Transverse colon (tissue), 4 donors: ENCODE data around the gene YIPF6. TPM values are rescaled to one million over a fixed set of nuclear protein-coding genes. Genes with fewer than 3 reads are reported as not detected.

ENCODE experiments used
- DNase-seq: peaks from one replicate; pipeline ENCODE4 v3.0.0-alpha.2; 2019
- H3K27ac ChIP-seq, 4 donors: fragments of 200-600 bp; sonication (generic); 2 replicates each; pipeline ENCODE4 v1.5.1; 2016 to 2018; ENCODE audit warnings: inconsistent platforms in 4 of 4
- H3K27me3 ChIP-seq: fragments of 200-600 bp; sonication (generic); 2 replicates; pipeline ENCODE4 v1.5.1; 2017; ENCODE audit warnings: inconsistent platforms
- H3K36me3 ChIP-seq, 4 donors: fragments of 200-600 bp; sonication (generic); 2 replicates each; pipeline ENCODE4 v1.5.1; 2017 to 2019; ENCODE audit warnings: inconsistent platforms in 4 of 4
- H3K4me1 ChIP-seq, 4 donors: fragments of 200-600 bp; sonication (generic); 2 replicates each; pipeline ENCODE4 v1.5.1; 2017 to 2020; ENCODE audit warnings: inconsistent platforms in 4 of 4
- H3K4me3 ChIP-seq, 4 donors: fragments of 200-600 bp; sonication (generic); 1 replicate in 1 of 4; 2 replicates in 3 of 4; pipeline versions ENCODE4 v1.5.1 to v1.6.1; 2017 to 2019; ENCODE audit warnings: inconsistent platforms in 4 of 4
- H3K9me3 ChIP-seq, 2 donors: fragments of 200-600 bp; sonication (generic); 2 replicates each; pipeline ENCODE4 v1.5.1; 2017 to 2019; ENCODE audit warnings: inconsistent platforms in 2 of 2
- CTCF ChIP-seq, 5 experiments: fragments of 200-600 bp in 3 of 5; fragments of 450-650 bp in 2 of 5; sonication (generic) in 3 of 5; IDR thresholded peaks; 1 replicate in 2 of 5; 2 replicates in 3 of 5; pipeline ENCODE4 v1.5.1; 2016 to 2017; ENCODE audit warnings: antibody characterized with exemption in 5 of 5, inconsistent platforms in 3 of 5, mild to moderate bottlenecking in 2 of 5, moderate library complexity in 1 of 5
- EP300 ChIP-seq: sonication (generic); formaldehyde crosslinking; IDR thresholded peaks from one replicate; pipeline ENCODE4 v1.6.1; 2017; ENCODE audit warnings: antibody characterized with exemption, low read depth
- POLR2A ChIP-seq: fragments of 450-650 bp; IDR thresholded peaks from one replicate; pipeline ENCODE4 v1.6.1; 2016; ENCODE audit warnings: antibody characterized with exemption, mild to moderate bottlenecking, moderate library complexity
- POLR2AphosphoS5 ChIP-seq, 3 donors: sonication (generic); formaldehyde crosslinking; IDR thresholded peaks; one replicate each; pipeline ENCODE4 v1.6.1; 2016; ENCODE audit warnings: antibody characterized with exemption in 3 of 3
- WGBS, 2 donors: methylation state at CpG; one replicate each; pipeline ENCODE4 v1.1.5; 2018; ENCODE audit warnings: low coverage in 1 of 2; 5-methylcytosine and 5-hydroxymethylcytosine counted together
- in situ Hi-C, 4 donors: fragments of 200-750 bp; cut with MboI; loops; one replicate each; pipeline versions ENCODE4 v1.15.0 to v1.15.1; 2017; ENCODE audit warnings: low sequenced_read_pairs in 3 of 4, low pct_ligation_motif_present in 1 of 4, low pct_unique_long_range_greater_than_20kb in 1 of 4
- intact Hi-C: fragments of 100-400 bp; cut with DNase I; formaldehyde crosslinking; loops from one replicate; pipeline ENCODE4 v1.15.1; 2023; ENCODE audit warnings: low total_unique reads
- total RNA-seq, 4 donors: library from RNA; depleted of rRNA; stranded (reverse); fragments of >200 nt; gene quantifications; one replicate each; pipeline ENCODE4 v1.1.0, GENCODE V29; 2016

YIPF6 gene
- total RNA-seq, 4 donors from 2014 or later = 10.8 to 33.0 (median 21.0) TPM

GRCh38 chrX:68571292-68571609 is 72.4 kb downstream of the YIPF6 start:
- Histone ChIP-seq H3K4me3 (no peak overlapping the region), H3K9me3 (no peaks in the 10 kb centered on the region), H3K4me1 (no peaks in the 10 kb centered on the region), H3K27me3 (no peaks in the 10 kb centered on the region), H3K36me3 (no peaks in the 10 kb centered on the region), H3K27ac (no peak overlapping the region)
- 78% methylated on average over 3 of the region's 3 CpGs; no CpG with 5 or more reads in 1 of the 2 donors for WGBS, 2 donors
- no peak for DNase-seq
- TF ChIP-seq POLR2AphosphoS5 (IDR thresholded peaks at IDR 0.05) (no peak), EP300 (no peak), POLR2A (no peak), CTCF (IDR thresholded peaks at IDR 0.05) (no peak)
- in situ Hi-C loops = no loop called here
- intact Hi-C loops = no loop called here

DNA sequence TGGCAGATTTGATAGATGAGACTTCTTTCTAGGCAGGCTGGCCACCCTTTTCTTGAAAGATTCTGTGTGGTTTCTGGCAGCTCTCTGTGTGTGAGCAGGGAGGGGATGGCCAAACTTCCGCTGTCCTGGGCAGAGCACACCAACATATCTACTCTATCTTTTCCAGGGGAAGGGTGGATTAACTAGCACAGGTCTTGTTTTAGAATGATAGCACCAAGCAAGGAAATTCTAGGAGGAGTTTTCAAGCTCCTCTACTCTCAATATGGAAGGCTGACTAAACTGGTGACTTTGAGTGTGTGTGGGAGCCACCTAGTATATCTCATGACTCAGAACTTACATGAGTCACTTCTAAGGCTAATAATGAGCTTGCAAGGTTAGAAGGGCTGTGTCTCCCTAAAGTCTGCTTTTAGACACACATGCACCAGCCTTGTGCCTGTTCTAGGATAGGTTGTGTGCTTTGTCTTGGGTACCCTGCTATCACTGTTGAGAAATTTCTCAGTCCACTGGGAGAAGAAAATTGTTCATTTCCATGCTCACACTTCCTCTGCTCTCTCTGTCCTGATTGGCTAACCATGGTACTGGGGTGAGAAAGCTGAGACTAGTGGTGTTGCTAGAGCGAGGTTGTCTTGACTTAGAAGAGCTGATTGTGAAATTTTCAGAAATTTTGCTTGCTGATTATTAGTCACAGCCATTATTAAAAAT is 72.9 kb downstream of the YIPF6 start:
- Histone ChIP-seq H3K27ac (no peak overlapping the region), H3K4me3 (no peak overlapping the region), H3K4me1 (no peaks in the 10 kb centered on the region), H3K9me3 (no peaks in the 10 kb centered on the region), H3K27me3 (no peaks in the 10 kb centered on the region), H3K36me3 (no peaks in the 10 kb centered on the region)
- no peak for DNase-seq
- TF ChIP-seq POLR2A (no peak), EP300 (no peak), CTCF (IDR thresholded peaks at IDR 0.05) (no peak), POLR2AphosphoS5 (IDR thresholded peaks at IDR 0.05) (no peak)
- intact Hi-C loops (no loop called here), in situ Hi-C loops (no loop called here)
- WGBS, 2 donors = 67% methylated on average over 2 of the region's 2 CpGs; no CpG with 5 or more reads in 1 of the 2 donors

DNA sequence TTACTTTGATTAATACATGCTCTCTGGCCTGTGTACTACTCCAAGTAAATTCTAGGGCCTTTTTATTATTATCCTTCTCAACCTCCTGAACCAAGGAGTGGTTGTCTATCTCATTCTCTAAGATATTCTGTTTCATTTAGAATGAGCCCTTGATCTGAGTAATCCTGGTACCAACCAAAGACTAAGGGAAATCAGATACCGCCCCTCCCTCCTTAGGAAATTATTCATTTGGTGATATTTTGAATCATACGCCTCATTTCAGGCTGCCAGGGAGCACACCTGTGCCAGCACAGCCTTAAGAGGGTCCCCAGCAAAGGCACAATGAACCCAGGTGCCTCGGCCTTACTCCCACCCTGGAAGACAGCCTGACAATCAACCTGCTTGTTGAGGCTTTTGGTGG is 75.4 kb downstream of the YIPF6 start:
- Histone ChIP-seq H3K27ac (no peak overlapping the region), H3K4me1 (no peaks in the 10 kb centered on the region), H3K36me3 (no peaks in the 10 kb centered on the region), H3K27me3 (no peaks in the 10 kb centered on the region), H3K4me3 (no peak overlapping the region), H3K9me3 (no peaks in the 10 kb centered on the region)
- WGBS, 2 donors = 53% methylated on average over 3 of the region's 3 CpGs; no CpG with 5 or more reads in 1 of the 2 donors
- in situ Hi-C loops = no loop called here
- TF ChIP-seq POLR2A (no peak), POLR2AphosphoS5 (IDR thresholded peaks at IDR 0.05) (no peak), CTCF (IDR thresholded peaks at IDR 0.05) (no peak), EP300 (no peak)
- intact Hi-C loops = no loop called here
- no peak for DNase-seq

DNA sequence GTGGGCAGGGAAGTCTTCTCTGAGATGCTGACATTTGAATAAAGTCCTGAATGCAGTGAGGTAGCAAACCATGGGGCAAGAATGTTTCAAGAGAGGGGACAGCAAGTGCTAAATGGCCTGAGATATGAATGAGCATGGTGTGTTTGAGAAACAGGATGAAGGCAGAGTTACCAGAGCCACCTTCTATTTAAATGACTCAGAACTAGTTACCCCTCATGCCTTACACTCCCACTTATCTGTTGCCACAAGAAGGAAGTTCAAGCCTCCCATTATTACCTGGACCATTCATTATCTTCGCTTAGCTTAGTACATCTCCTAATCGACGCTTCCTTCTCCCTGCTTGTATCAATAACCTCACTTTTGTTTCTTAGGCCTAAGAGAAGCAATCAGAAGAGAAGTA is 81.0 kb downstream of the YIPF6 start:
- no peaks in the 10 kb centered on the region for H3K27me3 ChIP-seq
- H3K4me1 ChIP-seq = no peaks in the 10 kb centered on the region
- no peaks in the 10 kb centered on the region for H3K36me3 ChIP-seq
- in situ Hi-C loops (no loop called here), intact Hi-C loops (no loop called here)
- no peaks in the 10 kb centered on the region for H3K9me3 ChIP-seq
- no peak for TF ChIP-seq POLR2AphosphoS5 (IDR thresholded peaks at IDR 0.05)
- no peak for TF ChIP-seq CTCF (IDR thresholded peaks at IDR 0.05)
- TF ChIP-seq POLR2A = no peak
- no peak for TF ChIP-seq EP300
- no peak for DNase-seq
- H3K27ac ChIP-seq = no peak overlapping the region
- H3K4me3 ChIP-seq = no peak overlapping the region
- 89% methylated on average over 3 of the region's 3 CpGs; no CpG with 5 or more reads in 1 of the 2 donors for WGBS, 2 donors
